IMR-90 (cell line): ENCODE measurements around the gene CARNS1. TPM values are rescaled to one million over a fixed set of nuclear protein-coding genes. Genes with fewer than 3 reads are reported as not detected.

Experiments
- ATAC-seq: fragments of 200-7000 bp; cut with Tn5 transposase; 2 replicates; pipeline ENCODE4 v1.9.1; 2020; ENCODE audit warnings: low read depth, mild to moderate bottlenecking, moderate library complexity
- BruUV-seq: library from RNA; stranded (reverse); fragments of 400-500 nt; replicated peaks from 2 replicates; lab custom pipeline; 2021; lab: Mats Ljungman, UMichigan
- CTCF ChIA-PET: fragments of 300-600 bp; formaldehyde crosslinking; extraction: SDS; loops from one replicate; lab custom pipeline; 2021; ENCODE audit warnings: antibody characterized with exemption; lab: Yijun Ruan, JAX
- POLR2A ChIA-PET: fragments of 300-600 bp; sonication (Branson Sonifier 250); formaldehyde crosslinking; loops from one replicate; lab custom pipeline; 2022; ENCODE audit warnings: antibody characterized with exemption; ENCODE audit not compliant: unreplicated experiment; lab: Charles Lee
- DNase-seq: peaks from one replicate; pipeline ENCODE4 v3.0.0; 2013
- H2AFZ ChIP-seq: replicated peaks from 2 replicates; pipeline ENCODE3; 2013; ENCODE audit warnings: low read length, mild to moderate bottlenecking; ENCODE audit not compliant: poor library complexity
- H2AK5ac ChIP-seq: 2 replicates; pipeline ENCODE4 v1.6.1; 2013; ENCODE audit warnings: low read depth, low read length, inconsistent platforms
- H2AK9ac ChIP-seq: replicated peaks from 2 replicates; pipeline ENCODE3; 2013; ENCODE audit warnings: mild to moderate bottlenecking, low read depth, low read length, moderate library complexity; ENCODE audit not compliant: poor library complexity
- H2BK120ac ChIP-seq: 2 replicates; pipeline ENCODE4 v1.6.1; 2013; ENCODE audit warnings: low read depth, low read length, inconsistent platforms
- H2BK15ac ChIP-seq: 3 replicates; pipeline ENCODE4 v1.6.1; 2013; ENCODE audit warnings: low read depth, low read length, inconsistent platforms
- H2BK20ac ChIP-seq: 2 replicates; pipeline ENCODE4 v1.6.1; 2013; ENCODE audit warnings: low read depth, mild to moderate bottlenecking, inconsistent platforms, low read length, moderate library complexity
- H2BK5ac ChIP-seq: 2 replicates; pipeline ENCODE4 v1.6.1; 2013; ENCODE audit warnings: mild to moderate bottlenecking, low read depth, low read length, inconsistent platforms; ENCODE audit not compliant: poor library complexity, severe bottlenecking
- H3K14ac ChIP-seq: replicated peaks from 2 replicates; pipeline ENCODE4 v1.6.1; 2013; ENCODE audit warnings: low read depth, low read length, inconsistent platforms
- H3K18ac ChIP-seq: 2 replicates; pipeline ENCODE4 v1.6.1; 2013; ENCODE audit warnings: low read depth, low read length, control low read depth
- H3K23ac ChIP-seq: 2 replicates; pipeline ENCODE4 v1.6.1; 2013; ENCODE audit warnings: low read depth, low read length, inconsistent platforms
- H3K27ac ChIP-seq: 2 replicates; pipeline ENCODE4 v1.5.1; 2013; ENCODE audit warnings: mild to moderate bottlenecking, control low read depth, low read length; ENCODE audit not compliant: insufficient read depth
- H3K27me3 ChIP-seq: 2 replicates; pipeline ENCODE4 v1.6.1; 2013; ENCODE audit warnings: low read length; ENCODE audit not compliant: control insufficient read depth, insufficient read depth
- H3K36me3 ChIP-seq: 2 replicates; pipeline ENCODE4 v1.6.1; 2013; ENCODE audit warnings: low read length, mixed read lengths; ENCODE audit not compliant: control insufficient read depth, insufficient read depth
- H3K4ac ChIP-seq: 2 replicates; pipeline ENCODE4 v1.6.1; 2013; ENCODE audit warnings: low read depth, low read length, inconsistent platforms
- H3K4me1 ChIP-seq: 2 replicates; pipeline ENCODE4 v1.6.1; 2013; ENCODE audit warnings: low read length, mixed read lengths; ENCODE audit not compliant: control insufficient read depth, insufficient read depth
- H3K4me2 ChIP-seq: 2 replicates; pipeline ENCODE4 v1.6.1; 2013; ENCODE audit warnings: low read depth, mild to moderate bottlenecking, control low read depth, low read length, moderate library complexity
- H3K4me3 ChIP-seq: 2 replicates; pipeline ENCODE4 v1.5.1; 2013; ENCODE audit warnings: low read depth, mild to moderate bottlenecking, control low read depth, low read length, moderate library complexity; ENCODE audit not compliant: insufficient read depth
- H3K56ac ChIP-seq: 2 replicates; pipeline ENCODE4 v1.6.1; 2013; ENCODE audit warnings: low read length, inconsistent platforms; ENCODE audit not compliant: insufficient read depth; ENCODE audit errors: extremely low read depth
- H3K79me1 ChIP-seq, 2 experiments: 2 replicates each; pipeline ENCODE4 v1.6.1; 2013; ENCODE audit warnings: low read length in 2 of 2, inconsistent platforms in 1 of 2, low read depth in 1 of 2
- H3K9ac ChIP-seq: 2 replicates; pipeline ENCODE4 v1.6.1; 2013; ENCODE audit warnings: low read depth, low read length, control low read depth
- H3K9me1 ChIP-seq: 2 replicates; pipeline ENCODE4 v1.6.1; 2013; ENCODE audit warnings: low read length, inconsistent platforms; ENCODE audit not compliant: insufficient read depth
- H3K9me3 ChIP-seq: 2 replicates; pipeline ENCODE4 v1.6.1; 2013; ENCODE audit warnings: low read length; ENCODE audit not compliant: control insufficient read depth, insufficient read depth
- H4K20me1 ChIP-seq: 2 replicates; pipeline ENCODE4 v1.6.1; 2013; ENCODE audit warnings: low read length, inconsistent platforms; ENCODE audit not compliant: insufficient read depth
- H4K5ac ChIP-seq: 2 replicates; pipeline ENCODE4 v1.6.1; 2013; ENCODE audit warnings: mild to moderate bottlenecking, low read depth, low read length, control low read depth
- H4K8ac ChIP-seq, 2 experiments: 2 replicates each; pipeline ENCODE4 v1.6.1; 2013; ENCODE audit warnings: low read depth in 2 of 2, low read length in 2 of 2, control low read depth in 1 of 2, inconsistent platforms in 1 of 2
- H4K91ac ChIP-seq: 2 replicates; pipeline ENCODE4 v1.6.1; 2013; ENCODE audit warnings: low read depth, low read length, inconsistent platforms; ENCODE audit not compliant: insufficient read depth
- BHLHE40 ChIP-seq: fragments of 150-350 bp; IDR thresholded peaks from 2 replicates; pipeline ENCODE4 v1.6.1; 2016; ENCODE audit warnings: mild to moderate bottlenecking, low read depth, low read length
- ELK1 ChIP-seq: fragments of 150-350 bp; IDR thresholded peaks from 2 replicates; pipeline ENCODE4 v1.6.1; 2016; ENCODE audit warnings: low read depth, mild to moderate bottlenecking, low read length, moderate library complexity, borderline replicate concordance
- MAFK ChIP-seq: IDR thresholded peaks from 2 replicates; pipeline ENCODE4 v1.6.1; 2012; ENCODE audit warnings: low read depth, low read length, improper control_type of control experiment
- MAZ ChIP-seq: IDR thresholded peaks from 2 replicates; pipeline ENCODE4 v1.6.1; 2012; ENCODE audit warnings: low read depth, mild to moderate bottlenecking, low read length, improper control_type of control experiment, moderate library complexity, borderline replicate concordance
- POLR2A ChIP-seq: IDR thresholded peaks from 2 replicates; pipeline ENCODE4 v1.6.1; 2012; ENCODE audit warnings: mild to moderate bottlenecking, low read depth, low read length
- RAD21 ChIP-seq: IDR thresholded peaks from 2 replicates; pipeline ENCODE4 v1.6.1; 2012; ENCODE audit warnings: low read length, improper control_type of control experiment
- RCOR1 ChIP-seq: IDR thresholded peaks from 2 replicates; pipeline ENCODE4 v1.6.1; 2012; ENCODE audit warnings: mild to moderate bottlenecking, low read length, improper control_type of control experiment; ENCODE audit not compliant: insufficient replicate concordance
- WGBS, 2 experiments: methylation state at CpG; one replicate each; pipeline versions ENCODE4 v1.1.5 to v1.1.7; 2013; ENCODE audit warnings: missing lambda C conversion rate in 2 of 2; ENCODE audit not compliant: insufficient read length in 1 of 2; ENCODE audit errors: extremely low coverage in 2 of 2; 5-methylcytosine and 5-hydroxymethylcytosine counted together
- dilution Hi-C: fragments of 300-500 bp; cut with HindIII; formaldehyde crosslinking; loops from one replicate; pipeline ENCODE4 v1.14.3; 2018; ENCODE audit warnings: low sequenced_read_pairs; ENCODE audit not compliant: unreplicated experiment
- in situ Hi-C: fragments of 300-500 bp; cut with MboI; formaldehyde crosslinking; loops from 3 replicates; pipeline ENCODE4 v1.14.3; 2019; ENCODE audit warnings: low sequenced_read_pairs, inconsistent platforms, mixed read lengths
- intact Hi-C: fragments of 100-400 bp; cut with micrococcal nuclease; formaldehyde crosslinking; loops from 2 replicates; pipeline ENCODE4 v1.10.0; 2022
- polyA plus RNA-seq, 3 experiments: library from polyadenylated mRNA; depleted of rRNA; stranded (reverse); fragments of >200 nt; gene quantifications; 2 replicates each; pipeline ENCODE4 v1.2.3, GENCODE V29; 2012; ENCODE audit warnings: low replicate concordance in 1 of 3
- total RNA-seq: library from RNA; depleted of rRNA; stranded (reverse); fragments of >200 nt; gene quantifications from 2 replicates; pipeline ENCODE4 v1.2.3, GENCODE V29; 2012

Gene CARNS1
- total and polyA plus RNA-seq, 2 of the 4 experiments (the other 2 are of a cell fraction), result under 0.01 to 0.32 TPM

DNA sequence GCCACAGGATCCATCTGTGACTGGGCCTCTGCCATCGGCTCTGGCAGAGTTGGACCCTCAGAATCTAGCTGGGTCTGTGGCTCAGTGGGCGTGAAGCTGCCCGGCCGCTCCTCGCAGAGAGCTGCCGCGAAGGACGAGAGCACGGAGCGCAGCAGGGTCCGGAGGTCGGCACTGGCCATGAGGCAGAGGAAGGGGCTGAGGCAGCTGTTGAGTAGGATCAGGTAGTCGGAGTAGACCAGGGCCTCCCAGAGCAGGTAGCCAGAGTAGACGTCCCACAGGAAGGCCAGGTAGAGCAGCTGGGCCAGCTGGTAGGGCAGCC lies 36.1 kb downstream of the CARNS1 start:
- Histone ChIP-seq H3K79me1 (no peaks in the 10 kb centered on the region), H3K9ac (no peak overlapping the region), H3K14ac (no peak overlapping the region), H2BK5ac (no peak overlapping the region), H4K5ac (no peak overlapping the region), H4K91ac (no peak overlapping the region), H3K56ac (no peak overlapping the region), H2BK15ac (no peak overlapping the region), H3K4me2 (no peak overlapping the region), H4K20me1 (no peaks in the 10 kb centered on the region), H3K27me3 (peaks cover 17% of the 10 kb centered on the region; the same call in 1 of the 2 replicates), H2BK120ac (no peak overlapping the region), H2BK20ac (no peak overlapping the region), H2AK5ac (no peak overlapping the region), H3K9me1 (no peaks in the 10 kb centered on the region), H3K4ac (no peak overlapping the region), H3K9me3 (no peaks in the 10 kb centered on the region), H3K36me3 (no peaks in the 10 kb centered on the region), H3K4me3 (no peak overlapping the region), H3K18ac (no peak overlapping the region), H3K23ac (no peak overlapping the region), H2AFZ (peak overlapping the region; percentile 58), H3K4me1 (no peaks in the 10 kb centered on the region), H2AK9ac (no peak overlapping the region), H4K8ac (no peak overlapping the region), H3K27ac (no peak overlapping the region)
- intact Hi-C loops (no loop called here), dilution Hi-C loops (no loop called here), in situ Hi-C loops (no loop called here)
- TF ChIP-seq POLR2A (no peak), MAFK (no peak), RCOR1 (no peak), MAZ (no peak), BHLHE40 (no peak), ELK1 (no peak), RAD21 (no peak)
- WGBS, 2 experiments, result 93% methylated on average over 12 of the region's 14 CpGs; no CpG with 5 or more reads in 1 of the 2 experiments
- no TSS peak for BruUV-seq
- no peak for DNase-seq
- no peak for ATAC-seq
- POLR2A ChIA-PET, result no interaction called here
- CTCF ChIA-PET, result no interaction called here
